Measurements from ENCODE around the gene FRMD7.

DNA sequence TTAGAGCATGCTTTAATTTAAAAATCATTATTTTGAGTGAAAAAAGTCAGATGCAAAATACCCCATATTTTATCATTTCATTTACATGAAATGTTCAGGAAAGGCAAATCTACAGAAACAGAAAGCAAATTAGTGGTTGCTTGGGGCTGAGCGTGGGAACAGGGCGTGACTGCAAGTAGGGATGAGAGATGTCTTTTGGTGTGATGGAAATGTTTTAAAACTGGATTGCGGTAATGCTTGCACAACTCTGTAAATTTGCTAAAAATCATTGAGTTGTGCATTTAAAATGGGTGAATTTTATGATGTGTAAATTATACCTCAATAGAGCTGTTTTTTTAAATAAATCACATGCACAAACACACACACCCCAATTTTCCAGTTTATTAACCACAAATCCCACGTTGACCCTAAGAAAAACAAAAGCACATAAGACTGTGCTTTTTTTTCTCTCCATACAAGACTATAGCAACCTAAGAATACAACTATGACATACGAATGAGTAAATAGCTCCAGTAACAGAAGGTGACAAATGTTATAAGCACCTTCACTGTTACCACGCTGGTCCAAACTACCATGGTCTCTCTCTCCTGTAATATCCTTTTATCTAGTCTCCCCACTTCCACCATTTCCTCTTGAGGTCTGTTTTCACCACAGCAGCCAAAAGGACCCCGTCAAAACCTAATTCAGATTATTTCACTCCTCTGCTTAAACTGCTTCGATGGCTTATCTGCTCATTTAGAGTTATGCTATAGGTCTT, 37.2 kb downstream of the FRMD7 start:
- TF ChIP-seq TEAD4 (CRISPR knock-in tag; IDR thresholded peaks at IDR 0.05) (no peak), CTCF (IDR thresholded peaks at IDR 0.05) (no peak), USF2 (CRISPR knock-in tag; IDR thresholded peaks at IDR 0.05) (no peak), TCF7 (CRISPR knock-in tag; IDR thresholded peaks at IDR 0.05; ENCODE audit: low read depth) (no peak), ZNF512 (CRISPR knock-in tag; IDR thresholded peaks at IDR 0.05; ENCODE audit: borderline replicate concordance) (no peak), CBFB (CRISPR knock-in tag; IDR thresholded peaks at IDR 0.05; ENCODE audit: low read depth) (no peak), CREB1 (CRISPR knock-in tag; IDR thresholded peaks at IDR 0.05) (no peak), SP1 (CRISPR knock-in tag; conservative IDR thresholded peaks at IDR 0.05) (no peak), ZNF138 (CRISPR knock-in tag; conservative IDR thresholded peaks at IDR 0.05) (no peak)
- TF ChIP-seq, protein P1, sequence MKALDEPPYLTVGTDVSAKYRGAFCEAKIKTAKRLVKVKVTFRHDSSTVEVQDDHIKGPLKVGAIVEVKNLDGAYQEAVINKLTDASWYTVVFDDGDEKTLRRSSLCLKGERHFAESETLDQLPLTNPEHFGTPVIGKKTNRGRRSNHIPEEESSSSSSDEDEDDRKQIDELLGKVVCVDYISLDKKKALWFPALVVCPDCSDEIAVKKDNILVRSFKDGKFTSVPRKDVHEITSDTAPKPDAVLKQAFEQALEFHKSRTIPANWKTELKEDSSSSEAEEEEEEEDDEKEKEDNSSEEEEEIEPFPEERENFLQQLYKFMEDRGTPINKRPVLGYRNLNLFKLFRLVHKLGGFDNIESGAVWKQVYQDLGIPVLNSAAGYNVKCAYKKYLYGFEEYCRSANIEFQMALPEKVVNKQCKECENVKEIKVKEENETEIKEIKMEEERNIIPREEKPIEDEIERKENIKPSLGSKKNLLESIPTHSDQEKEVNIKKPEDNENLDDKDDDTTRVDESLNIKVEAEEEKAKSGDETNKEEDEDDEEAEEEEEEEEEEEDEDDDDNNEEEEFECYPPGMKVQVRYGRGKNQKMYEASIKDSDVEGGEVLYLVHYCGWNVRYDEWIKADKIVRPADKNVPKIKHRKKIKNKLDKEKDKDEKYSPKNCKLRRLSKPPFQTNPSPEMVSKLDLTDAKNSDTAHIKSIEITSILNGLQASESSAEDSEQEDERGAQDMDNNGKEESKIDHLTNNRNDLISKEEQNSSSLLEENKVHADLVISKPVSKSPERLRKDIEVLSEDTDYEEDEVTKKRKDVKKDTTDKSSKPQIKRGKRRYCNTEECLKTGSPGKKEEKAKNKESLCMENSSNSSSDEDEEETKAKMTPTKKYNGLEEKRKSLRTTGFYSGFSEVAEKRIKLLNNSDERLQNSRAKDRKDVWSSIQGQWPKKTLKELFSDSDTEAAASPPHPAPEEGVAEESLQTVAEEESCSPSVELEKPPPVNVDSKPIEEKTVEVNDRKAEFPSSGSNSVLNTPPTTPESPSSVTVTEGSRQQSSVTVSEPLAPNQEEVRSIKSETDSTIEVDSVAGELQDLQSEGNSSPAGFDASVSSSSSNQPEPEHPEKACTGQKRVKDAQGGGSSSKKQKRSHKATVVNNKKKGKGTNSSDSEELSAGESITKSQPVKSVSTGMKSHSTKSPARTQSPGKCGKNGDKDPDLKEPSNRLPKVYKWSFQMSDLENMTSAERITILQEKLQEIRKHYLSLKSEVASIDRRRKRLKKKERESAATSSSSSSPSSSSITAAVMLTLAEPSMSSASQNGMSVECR (CRISPR knock-in tag; IDR thresholded peaks at IDR 0.05; ENCODE audit: borderline replicate concordance): no peak
- TF ChIP-seq, protein P2, sequence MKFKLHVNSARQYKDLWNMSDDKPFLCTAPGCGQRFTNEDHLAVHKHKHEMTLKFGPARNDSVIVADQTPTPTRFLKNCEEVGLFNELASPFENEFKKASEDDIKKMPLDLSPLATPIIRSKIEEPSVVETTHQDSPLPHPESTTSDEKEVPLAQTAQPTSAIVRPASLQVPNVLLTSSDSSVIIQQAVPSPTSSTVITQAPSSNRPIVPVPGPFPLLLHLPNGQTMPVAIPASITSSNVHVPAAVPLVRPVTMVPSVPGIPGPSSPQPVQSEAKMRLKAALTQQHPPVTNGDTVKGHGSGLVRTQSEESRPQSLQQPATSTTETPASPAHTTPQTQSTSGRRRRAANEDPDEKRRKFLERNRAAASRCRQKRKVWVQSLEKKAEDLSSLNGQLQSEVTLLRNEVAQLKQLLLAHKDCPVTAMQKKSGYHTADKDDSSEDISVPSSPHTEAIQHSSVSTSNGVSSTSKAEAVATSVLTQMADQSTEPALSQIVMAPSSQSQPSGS (CRISPR knock-in tag; IDR thresholded peaks at IDR 0.05; ENCODE audit: borderline replicate concordance, low read depth): no peak
- TF ChIP-seq, protein P3, sequence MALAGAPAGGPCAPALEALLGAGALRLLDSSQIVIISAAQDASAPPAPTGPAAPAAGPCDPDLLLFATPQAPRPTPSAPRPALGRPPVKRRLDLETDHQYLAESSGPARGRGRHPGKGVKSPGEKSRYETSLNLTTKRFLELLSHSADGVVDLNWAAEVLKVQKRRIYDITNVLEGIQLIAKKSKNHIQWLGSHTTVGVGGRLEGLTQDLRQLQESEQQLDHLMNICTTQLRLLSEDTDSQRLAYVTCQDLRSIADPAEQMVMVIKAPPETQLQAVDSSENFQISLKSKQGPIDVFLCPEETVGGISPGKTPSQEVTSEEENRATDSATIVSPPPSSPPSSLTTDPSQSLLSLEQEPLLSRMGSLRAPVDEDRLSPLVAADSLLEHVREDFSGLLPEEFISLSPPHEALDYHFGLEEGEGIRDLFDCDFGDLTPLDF (CRISPR knock-in tag; IDR thresholded peaks at IDR 0.05): no peak
- TF ChIP-seq, protein P4, sequence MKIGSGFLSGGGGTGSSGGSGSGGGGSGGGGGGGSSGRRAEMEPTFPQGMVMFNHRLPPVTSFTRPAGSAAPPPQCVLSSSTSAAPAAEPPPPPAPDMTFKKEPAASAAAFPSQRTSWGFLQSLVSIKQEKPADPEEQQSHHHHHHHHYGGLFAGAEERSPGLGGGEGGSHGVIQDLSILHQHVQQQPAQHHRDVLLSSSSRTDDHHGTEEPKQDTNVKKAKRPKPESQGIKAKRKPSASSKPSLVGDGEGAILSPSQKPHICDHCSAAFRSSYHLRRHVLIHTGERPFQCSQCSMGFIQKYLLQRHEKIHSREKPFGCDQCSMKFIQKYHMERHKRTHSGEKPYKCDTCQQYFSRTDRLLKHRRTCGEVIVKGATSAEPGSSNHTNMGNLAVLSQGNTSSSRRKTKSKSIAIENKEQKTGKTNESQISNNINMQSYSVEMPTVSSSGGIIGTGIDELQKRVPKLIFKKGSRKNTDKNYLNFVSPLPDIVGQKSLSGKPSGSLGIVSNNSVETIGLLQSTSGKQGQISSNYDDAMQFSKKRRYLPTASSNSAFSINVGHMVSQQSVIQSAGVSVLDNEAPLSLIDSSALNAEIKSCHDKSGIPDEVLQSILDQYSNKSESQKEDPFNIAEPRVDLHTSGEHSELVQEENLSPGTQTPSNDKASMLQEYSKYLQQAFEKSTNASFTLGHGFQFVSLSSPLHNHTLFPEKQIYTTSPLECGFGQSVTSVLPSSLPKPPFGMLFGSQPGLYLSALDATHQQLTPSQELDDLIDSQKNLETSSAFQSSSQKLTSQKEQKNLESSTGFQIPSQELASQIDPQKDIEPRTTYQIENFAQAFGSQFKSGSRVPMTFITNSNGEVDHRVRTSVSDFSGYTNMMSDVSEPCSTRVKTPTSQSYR (CRISPR knock-in tag; IDR thresholded peaks at IDR 0.05): no peak

Data from WTC11 (cell line).